Activated CD8-positive, alpha-beta T cell treated with anti-CD3 and anti-CD28 coated beads for 36 hours (primary cell): ENCODE results near the gene NPIPB6. TPM values are rescaled to one million over a fixed set of nuclear protein-coding genes. Genes with fewer than 3 reads are reported as not detected.

Experiments used
- ATAC-seq: fragments of 200-7000 bp; cut with Tn5 transposase; one replicate; pipeline ENCODE4 v1.10.0; 2021; ENCODE audit warnings: mild to moderate bottlenecking, moderate library complexity
- CTCF ChIA-PET: fragments of 350-600 bp; sonication (Branson Sonifier 250); formaldehyde crosslinking; loops from one replicate; lab custom pipeline; 2021; ENCODE audit warnings: antibody characterized with exemption; lab: Charles Lee
- POLR2A ChIA-PET: fragments of 350-600 bp; sonication (Branson Sonifier 250); formaldehyde crosslinking; loops from one replicate; lab custom pipeline; 2021; ENCODE audit warnings: antibody characterized with exemption; lab: Charles Lee
- DNase-seq: peaks from one replicate; pipeline ENCODE4 v3.0.0-alpha.2; 2020
- H3K27ac Mint-ChIP-seq: one replicate; pipeline ENCODE4 v1.8.0; 2021; ENCODE audit warnings: mild to moderate bottlenecking, mixed read lengths
- H3K27me3 Mint-ChIP-seq: one replicate; pipeline ENCODE4 v1.8.0; 2021; ENCODE audit warnings: mixed read lengths
- H3K36me3 Mint-ChIP-seq: one replicate; pipeline ENCODE4 v1.8.0; 2021; ENCODE audit warnings: low read depth, mixed read lengths
- H3K4me1 Mint-ChIP-seq: one replicate; pipeline ENCODE4 v1.8.0; 2021; ENCODE audit warnings: low read depth, mixed read lengths
- H3K4me3 Mint-ChIP-seq: one replicate; pipeline ENCODE4 v1.8.0; 2021; ENCODE audit warnings: mild to moderate bottlenecking, moderate library complexity, mixed read lengths
- H3K9me3 Mint-ChIP-seq: one replicate; pipeline ENCODE4 v1.8.0; 2021; ENCODE audit warnings: mixed read lengths
- intact Hi-C: fragments of 100-400 bp; cut with micrococcal nuclease; formaldehyde crosslinking; loops from one replicate; pipeline ENCODE4 v1.10.0; 2022
- total RNA-seq, 2 experiments: library from RNA; stranded (reverse); gene quantifications; one replicate each; pipeline ENCODE4 v1.2.3, GENCODE V29; 2021
- TF ChIP-seq, protein P1 (sequence below): fragments of 200-600 bp; IDR thresholded peaks from one replicate; pipeline ENCODE4 v1.8.0; 2022; ENCODE audit warnings: antibody characterized with exemption, mild to moderate bottlenecking

The NPIPB6 gene
- total RNA-seq, 2 experiments from 2014 or later: 0.52 TPM; not detected in 1

GRCh38 chr16:28304214-28304613 lies 59.1 kb downstream of the NPIPB6 start:
- H3K27ac Mint-ChIP-seq: no peak overlapping the region
- DNase-seq (peak; percentile 38), ATAC-seq (no peak)
- H3K27me3 Mint-ChIP-seq: no peaks in the 10 kb centered on the region
- peaks cover 48% of the 10 kb centered on the region for H3K4me1 Mint-ChIP-seq
- no peak overlapping the region for H3K4me3 Mint-ChIP-seq
- ChIA-PET POLR2A (interaction anchor here (2.2 kb wide), 1 partner anchor 11 kb away, joined by 8 read pairs; the partner anchor contains the start of gene SBK1), CTCF (interaction anchor here (2.9 kb wide), 1 partner anchor 27 kb away, joined by 13 read pairs; no protein-coding TSS in a partner anchor)
- TF ChIP-seq, protein P1, sequence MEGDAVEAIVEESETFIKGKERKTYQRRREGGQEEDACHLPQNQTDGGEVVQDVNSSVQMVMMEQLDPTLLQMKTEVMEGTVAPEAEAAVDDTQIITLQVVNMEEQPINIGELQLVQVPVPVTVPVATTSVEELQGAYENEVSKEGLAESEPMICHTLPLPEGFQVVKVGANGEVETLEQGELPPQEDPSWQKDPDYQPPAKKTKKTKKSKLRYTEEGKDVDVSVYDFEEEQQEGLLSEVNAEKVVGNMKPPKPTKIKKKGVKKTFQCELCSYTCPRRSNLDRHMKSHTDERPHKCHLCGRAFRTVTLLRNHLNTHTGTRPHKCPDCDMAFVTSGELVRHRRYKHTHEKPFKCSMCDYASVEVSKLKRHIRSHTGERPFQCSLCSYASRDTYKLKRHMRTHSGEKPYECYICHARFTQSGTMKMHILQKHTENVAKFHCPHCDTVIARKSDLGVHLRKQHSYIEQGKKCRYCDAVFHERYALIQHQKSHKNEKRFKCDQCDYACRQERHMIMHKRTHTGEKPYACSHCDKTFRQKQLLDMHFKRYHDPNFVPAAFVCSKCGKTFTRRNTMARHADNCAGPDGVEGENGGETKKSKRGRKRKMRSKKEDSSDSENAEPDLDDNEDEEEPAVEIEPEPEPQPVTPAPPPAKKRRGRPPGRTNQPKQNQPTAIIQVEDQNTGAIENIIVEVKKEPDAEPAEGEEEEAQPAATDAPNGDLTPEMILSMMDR: no peak
- peaks cover 15% of the 10 kb centered on the region for H3K36me3 Mint-ChIP-seq
- intact Hi-C loops: no loop called here
- H3K9me3 Mint-ChIP-seq: peaks cover 6% of the 10 kb centered on the region

DNA sequence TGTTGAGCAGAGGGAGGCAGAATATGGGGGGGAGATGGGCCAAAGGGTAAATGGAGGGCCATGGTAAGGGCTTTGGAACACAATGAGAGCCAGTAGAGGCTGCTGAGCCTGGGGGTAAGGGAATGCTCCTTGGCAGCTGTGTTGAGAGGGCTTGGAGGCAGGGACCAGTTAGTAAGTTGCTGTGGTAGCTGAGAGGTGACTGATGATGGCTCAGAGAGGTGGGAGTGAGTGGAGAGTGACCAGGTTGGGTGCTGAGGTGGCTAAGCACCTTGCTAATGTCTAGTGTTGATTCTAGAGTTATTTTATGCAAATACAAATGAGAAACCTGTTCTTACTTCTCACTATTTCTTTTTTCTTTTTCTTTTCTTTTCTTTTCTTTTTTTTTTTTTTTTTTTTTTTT lies 60.2 kb downstream of the NPIPB6 start:
- no peak for ATAC-seq
- H3K27ac Mint-ChIP-seq: peak overlapping the region; percentile 47
- POLR2A ChIA-PET: interaction anchor here (2.2 kb wide), 1 partner anchor 10 kb away, joined by 8 read pairs; the partner anchor contains the start of gene SBK1

DNA sequence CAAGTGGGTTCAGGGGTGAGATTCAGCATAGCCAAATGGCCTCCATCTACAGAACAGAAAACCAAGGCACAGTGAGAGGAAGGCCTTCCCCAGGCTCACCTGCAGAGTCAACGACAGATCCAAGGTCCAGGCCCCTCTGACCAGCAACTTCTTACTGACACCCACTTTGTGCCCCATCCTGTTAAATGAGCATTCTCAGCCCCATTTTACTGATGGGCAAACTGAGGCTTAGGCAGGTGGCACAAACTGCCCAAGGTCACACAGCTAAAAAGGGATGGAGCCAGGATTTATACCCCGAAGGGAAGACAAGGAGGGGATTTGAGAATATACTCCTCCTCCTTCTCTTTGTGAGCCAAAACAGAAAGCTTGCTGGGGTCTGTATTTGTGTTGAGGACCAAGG lies 61.7 kb downstream of the NPIPB6 start:
- Mint-ChIP-seq H3K36me3 (peaks cover 11% of the 10 kb centered on the region), H3K27ac (no peak overlapping the region), H3K9me3 (no peaks in the 10 kb centered on the region), H3K27me3 (no peaks in the 10 kb centered on the region), H3K4me3 (no peak overlapping the region), H3K4me1 (peaks cover 60% of the 10 kb centered on the region)
- TF ChIP-seq, protein P1: no peak
- intact Hi-C loops: no loop called here
- ChIA-PET CTCF (interaction anchor here (1.0 to 4.9 kb wide), 4 partner anchors 15 to 25 kb away, joined by 3 to 29 read pairs (median 6); no protein-coding TSS in a partner anchor), POLR2A (interaction anchor here (0.7 kb wide), 2 partner anchors 8 to 9 kb away, joined by 3 read pairs; no protein-coding TSS in a partner anchor)
- DNase-seq: no peak
- ATAC-seq: no peak

More for the DNA sequence above, 60.2 kb downstream of the NPIPB6 start:
- Mint-ChIP-seq H3K4me3 (no peak overlapping the region), H3K27me3 (no peaks in the 10 kb centered on the region), H3K9me3 (no peaks in the 10 kb centered on the region), H3K4me1 (peaks cover 50% of the 10 kb centered on the region), H3K36me3 (peaks cover 9% of the 10 kb centered on the region)
- CTCF ChIA-PET: interaction anchor here (2.9 kb wide), 1 partner anchor 25 kb away, joined by 13 read pairs; no protein-coding TSS in a partner anchor
- TF ChIP-seq, protein P1: no peak
- intact Hi-C loops: no loop called here
- no peak for DNase-seq

GRCh38 chr16:28301154-28301553 lies 62.2 kb downstream of the NPIPB6 start:
- Mint-ChIP-seq H3K4me1 (peaks cover 61% of the 10 kb centered on the region), H3K36me3 (peaks cover 12% of the 10 kb centered on the region), H3K4me3 (no peak overlapping the region), H3K27me3 (no peaks in the 10 kb centered on the region), H3K27ac (no peak overlapping the region), H3K9me3 (no peaks in the 10 kb centered on the region)
- no peak for DNase-seq
- ATAC-seq: no peak
- POLR2A ChIA-PET: interaction anchor here (2.8 kb wide), 1 partner anchor 9 kb away, joined by 30 read pairs; no protein-coding TSS in a partner anchor
- TF ChIP-seq, protein P1: no peak
- intact Hi-C loops: no loop called here
- CTCF ChIA-PET: interaction anchor here (0.7 to 4.9 kb wide), 5 partner anchors 9 to 26 kb away, joined by 3 to 29 read pairs (median 7); no protein-coding TSS in a partner anchor

GRCh38 chr16:28300327-28300726 lies 63.0 kb downstream of the NPIPB6 start:
- TF ChIP-seq, protein P1: no peak
- no peak overlapping the region for H3K27ac Mint-ChIP-seq
- intact Hi-C loops: no loop called here
- H3K4me3 Mint-ChIP-seq: no peak overlapping the region
- peaks cover 14% of the 10 kb centered on the region for H3K36me3 Mint-ChIP-seq
- POLR2A ChIA-PET: interaction anchor here (2.8 kb wide), 1 partner anchor 10 kb away, joined by 30 read pairs; no protein-coding TSS in a partner anchor
- ATAC-seq: no peak
- DNase-seq: no peak
- peaks cover 62% of the 10 kb centered on the region for H3K4me1 Mint-ChIP-seq
- no peaks in the 10 kb centered on the region for H3K9me3 Mint-ChIP-seq
- H3K27me3 Mint-ChIP-seq: no peaks in the 10 kb centered on the region
- CTCF ChIA-PET: interaction anchor here (0.7 to 4.9 kb wide), 6 partner anchors 9 to 27 kb away, joined by 3 to 29 read pairs (median 6); no protein-coding TSS in a partner anchor
